Hypothalamus (tissue), 51 donors: ENCODE results near the gene LAMB3.
"Not testable (repeated sequence)": the region's sequence is repeated elsewhere in the genome, so short reads cannot be mapped to it uniquely, and the experiment has no call there.

ENCODE experiments used
- DNase-seq, 51 donors: peaks; one replicate each; lab custom pipeline; 2025; lab: John Stamatoyannopoulos, UW

The LAMB3 gene

GRCh38 chr1:209652121-209652735 is at the start of gene LAMB3:
TSS of gene LAMB3 (minus strand) at chr1:209652425. CDS start at chr1:209650944, 1,481 bp downstream.
- no peak for DNase-seq

- DNase-seq: not testable (repeated sequence)
These were observed 48.5 kb upstream of the LAMB3 start for GRCh38 chr1:209700686-209701085.

- DNase-seq: no peak
These were observed 44.9 kb upstream of the LAMB3 start for GRCh38 chr1:209697126-209697525.

GRCh38 chr1:209696673-209697072 is 44.4 kb upstream of the LAMB3 start:
- DNase-seq: no peak

GRCh38 chr1:209692745-209693504 is 40.7 kb upstream of the LAMB3 start:
- DNase-seq: peak in 43 of 51 donors; percentile 2 to 83 (median 51)

- no peak for DNase-seq
These were observed 40.1 kb upstream of the LAMB3 start for GRCh38 chr1:209692296-209692695.

- DNase-seq: no peak
These were observed 39.0 kb upstream of the LAMB3 start for GRCh38 chr1:209691237-209691636.

GRCh38 chr1:209689477-209689876 is 37.3 kb upstream of the LAMB3 start:
- no peak for DNase-seq

- DNase-seq: no peak
These were observed 36.6 kb upstream of the LAMB3 start for GRCh38 chr1:209688746-209689234.

GRCh38 chr1:209686322-209686721 is 34.1 kb upstream of the LAMB3 start:
- no peak for DNase-seq

GRCh38 chr1:209685821-209686220 is 33.6 kb upstream of the LAMB3 start:
- DNase-seq: no peak

GRCh38 chr1:209678981-209679539 is 26.8 kb upstream of the LAMB3 start:
- no peak for DNase-seq

GRCh38 chr1:209675565-209676154 is 23.4 kb upstream of the LAMB3 start:
- peak in 32 of 51 donors; percentile 10 to 69 (median 42) for DNase-seq

GRCh38 chr1:209674957-209675564 is 22.8 kb upstream of the LAMB3 start, which contains the start of gene G0S2:
TSS of gene G0S2 (plus strand) at chr1:209675412. CDS start at chr1:209675685, 273 bp downstream.
- DNase-seq: peak in 36 of 51 donors; percentile 15 to 69 (median 44)

GRCh38 chr1:209673631-209674417 is 21.6 kb upstream of the LAMB3 start:
- DNase-seq: no peak

GRCh38 chr1:209672705-209673630 is 20.7 kb upstream of the LAMB3 start:
- DNase-seq: no peak

GRCh38 chr1:209670441-209671082 is 18.3 kb upstream of the LAMB3 start:
- DNase-seq: no peak

GRCh38 chr1:209667708-209668107 is 15.5 kb upstream of the LAMB3 start:
- DNase-seq: no peak
